Inferior parietal cortex (tissue), 1 donor: ENCODE results near the gene CASP14.
"Not testable (repeated sequence)": the region's sequence is repeated elsewhere in the genome, so short reads cannot be mapped to it uniquely, and the experiment has no call there.

ENCODE experiments used
- DNase-seq: peaks from one replicate; pipeline ENCODE4 v3.0.0-alpha.2; 2016; ENCODE audit errors: extremely low spot score

Gene CASP14

GRCh38 chr19:15048885-15049541 lies at the start of gene CASP14:
TSS of gene CASP14 (plus strand) at chr19:15049480. CDS start at chr19:15052252, 2,772 bp downstream.
- no peak for DNase-seq

GRCh38 chr19:15008308-15008707 lies 41.0 kb upstream of the CASP14 start:
- no peak for DNase-seq

GRCh38 chr19:15010501-15011300 lies 38.6 kb upstream of the CASP14 start:
- no peak for DNase-seq

GRCh38 chr19:15014579-15014978 lies 34.7 kb upstream of the CASP14 start:
- no peak for DNase-seq

GRCh38 chr19:15015946-15016542 lies 33.2 kb upstream of the CASP14 start:
- no peak for DNase-seq

- not testable (repeated sequence) for DNase-seq
Observed at GRCh38 chr19:15018836-15019235, 30.4 kb upstream of the CASP14 start.

- no peak for DNase-seq
Observed at GRCh38 chr19:15021286-15022007, 27.8 kb upstream of the CASP14 start.

- DNase-seq, result no peak
Observed at GRCh38 chr19:15022752-15023151, 26.5 kb upstream of the CASP14 start.

- DNase-seq, result no peak
Observed at GRCh38 chr19:15025217-15025616, 24.1 kb upstream of the CASP14 start.

GRCh38 chr19:15028490-15028889 lies 20.8 kb upstream of the CASP14 start:
- no peak for DNase-seq

- no peak for DNase-seq
Observed at GRCh38 chr19:15031675-15032074, 17.6 kb upstream of the CASP14 start.

GRCh38 chr19:15035795-15036311 lies 13.4 kb upstream of the CASP14 start:
- DNase-seq, result no peak

- no peak for DNase-seq
Observed at GRCh38 chr19:15037586-15037985, 11.7 kb upstream of the CASP14 start.

- DNase-seq, result no peak
Observed at GRCh38 chr19:15038294-15038693, 11.0 kb upstream of the CASP14 start.

- no peak for DNase-seq
Observed at GRCh38 chr19:15042003-15042402, 7.3 kb upstream of the CASP14 start.

GRCh38 chr19:15042826-15043225 lies 6.5 kb upstream of the CASP14 start:
- DNase-seq, result no peak

- no peak for DNase-seq
Observed at GRCh38 chr19:15045506-15045905, 3.8 kb upstream of the CASP14 start.

GRCh38 chr19:15047680-15048079 lies 1.6 kb upstream of the CASP14 start:
- no peak for DNase-seq

GRCh38 chr19:15048128-15048527 lies 1.2 kb upstream of the CASP14 start:
- no peak for DNase-seq

- no peak for DNase-seq
Observed at GRCh38 chr19:15050639-15051038, 1.4 kb downstream of the CASP14 start.

- DNase-seq, result no peak
Observed at GRCh38 chr19:15062036-15062435, 12.8 kb downstream of the CASP14 start.

- DNase-seq, result not testable (repeated sequence)
Observed at GRCh38 chr19:15070386-15070785, 21.1 kb downstream of the CASP14 start.
